OCI-LY7 (cell line): ENCODE measurements around the gene KIR2DL3. TPM values are rescaled to one million over a fixed set of nuclear protein-coding genes. Genes with fewer than 3 reads are reported as not detected.
"Not testable (repeated sequence)": the region's sequence is repeated elsewhere in the genome, so short reads cannot be mapped to it uniquely, and the experiment has no call there.

Source experiments
- Bru-seq: library from RNA; stranded (reverse); fragments of 400-500 nt; gene quantifications from one replicate; lab custom pipeline; 2021; lab: Mats Ljungman, UMichigan
- BruChase-seq, 2 experiments: library from RNA; stranded (reverse); fragments of 400-500 nt; gene quantifications; one replicate each; lab custom pipeline; 2021; lab: Mats Ljungman, UMichigan
- BruUV-seq: library from RNA; stranded (reverse); fragments of 400-500 nt; replicated peaks from 2 replicates; lab custom pipeline; 2021; lab: Mats Ljungman, UMichigan
- CTCF ChIA-PET: fragments of 300-600 bp; sonication (Branson Sonifier 250); formaldehyde crosslinking; loops from one replicate; lab custom pipeline; 2022; ENCODE audit warnings: antibody characterized with exemption; ENCODE audit not compliant: unreplicated experiment; lab: Charles Lee
- POLR2A ChIA-PET: fragments of 300-600 bp; sonication (Branson Sonifier 250); formaldehyde crosslinking; loops from one replicate; lab custom pipeline; 2022; ENCODE audit warnings: antibody characterized with exemption; lab: Charles Lee
- DNase-seq: peaks from one replicate; pipeline ENCODE4 v3.0.0-alpha.2; 2015; ENCODE audit warnings: low spot score
- H2AFZ ChIP-seq: fragments of 200-600 bp; sonication (generic), shearing (Covaris generic); 2 replicates; pipeline ENCODE4 v1.6.1; 2014; ENCODE audit warnings: mild to moderate bottlenecking, antibody characterized with exemption, low read length, moderate library complexity
- H3K27ac ChIP-seq: fragments of 200-600 bp; sonication (generic); 2 replicates; pipeline ENCODE4 v1.5.1; 2014; ENCODE audit warnings: mixed run types, low read depth, mild to moderate bottlenecking, moderate library complexity, low read length, inconsistent platforms; ENCODE audit not compliant: poor library complexity, severe bottlenecking
- H3K36me3 ChIP-seq: fragments of 200-600 bp; sonication (generic); 2 replicates; pipeline ENCODE4 v1.6.1; 2014; ENCODE audit warnings: mild to moderate bottlenecking, antibody characterized with exemption, low read length, moderate library complexity, mixed read lengths; ENCODE audit not compliant: insufficient read depth
- H3K4me1 ChIP-seq: fragments of 200-600 bp; sonication (generic); 2 replicates; pipeline ENCODE4 v1.5.1; 2014; ENCODE audit warnings: mild to moderate bottlenecking, low read length; ENCODE audit not compliant: insufficient read depth, poor library complexity, severe bottlenecking
- H3K4me2 ChIP-seq: fragments of 200-600 bp; sonication (generic); 2 replicates; pipeline ENCODE4 v1.6.1; 2014; ENCODE audit warnings: mild to moderate bottlenecking, low read length
- H3K4me3 ChIP-seq: fragments of 200-600 bp; sonication (generic); 2 replicates; pipeline ENCODE4 v1.5.1; 2014; ENCODE audit warnings: mild to moderate bottlenecking, low read depth, low read length; ENCODE audit not compliant: poor library complexity, severe bottlenecking
- H3K79me2 ChIP-seq: fragments of 200-600 bp; sonication (generic); 2 replicates; pipeline ENCODE4 v1.6.1; 2016; ENCODE audit warnings: low read depth, mild to moderate bottlenecking, low read length, moderate library complexity, mixed read lengths; ENCODE audit not compliant: insufficient read depth
- H3K9me2 ChIP-seq: fragments of 200-600 bp; sonication (generic); 2 replicates; pipeline ENCODE4 v1.6.1; 2016; ENCODE audit warnings: mild to moderate bottlenecking, low read length, mixed read lengths; ENCODE audit not compliant: insufficient read depth
- H3K9me3 ChIP-seq: fragments of 200-600 bp; sonication (generic); 2 replicates; pipeline ENCODE4 v1.6.1; 2014; ENCODE audit warnings: mild to moderate bottlenecking, mixed run types, low read length, mixed read lengths
- H4K20me1 ChIP-seq: fragments of 200-600 bp; sonication (generic); 2 replicates; pipeline ENCODE4 v1.6.1; 2014; ENCODE audit warnings: mild to moderate bottlenecking, antibody characterized with exemption, low read length, moderate library complexity, mixed read lengths; ENCODE audit not compliant: insufficient read depth
- EZH2phosphoT487 ChIP-seq: fragments of 200-600 bp; sonication (generic); IDR thresholded peaks from 2 replicates; pipeline ENCODE4 v1.6.1; 2018; ENCODE audit warnings: low read depth, borderline replicate concordance, mild to moderate bottlenecking, mixed run types, antibody characterized with exemption, low read length, moderate library complexity, mixed read lengths
- intact Hi-C: fragments of 100-400 bp; cut with micrococcal nuclease; formaldehyde crosslinking; loops from one replicate; pipeline ENCODE4 v1.10.0; 2022; ENCODE audit not compliant: unreplicated experiment
- long read RNA-seq: library from polyadenylated mRNA; stranded (forward); transcript quantifications from one replicate; pipeline ENCODE4 v2.0.0, GENCODE V29; 2022
- total RNA-seq, 2 experiments: library from RNA; depleted of rRNA in 1 of 2; stranded (reverse); fragments of >200 nt in 1 of 2; shearing (Covaris generic) in 1 of 2; gene quantifications; 2 replicates each; pipeline ENCODE4 v1.2.3, GENCODE V29; 2014 to 2022
- TF ChIP-seq, protein P1 (sequence below): fragments of 200-600 bp; sonication (generic); conservative IDR thresholded peaks from 2 replicates; pipeline ENCODE4 v1.5.1; 2014; ENCODE audit warnings: mild to moderate bottlenecking, antibody characterized with exemption, low read length, moderate library complexity, mixed read lengths

Gene KIR2DL3
- total RNA-seq (2014; rRNA removed; shearing (Covaris generic)) (not detected in 2 replicates), total RNA-seq (2022) (not detected in 2 replicates), Bru-seq, nascent RNA (not detected), BruChase-seq, experiment 1, labeled RNA remaining after a 6-hour chase (not detected), BruChase-seq, experiment 2, labeled RNA remaining after a 2-hour chase (not detected)
- long read RNA-seq = 0 reads

DNA sequence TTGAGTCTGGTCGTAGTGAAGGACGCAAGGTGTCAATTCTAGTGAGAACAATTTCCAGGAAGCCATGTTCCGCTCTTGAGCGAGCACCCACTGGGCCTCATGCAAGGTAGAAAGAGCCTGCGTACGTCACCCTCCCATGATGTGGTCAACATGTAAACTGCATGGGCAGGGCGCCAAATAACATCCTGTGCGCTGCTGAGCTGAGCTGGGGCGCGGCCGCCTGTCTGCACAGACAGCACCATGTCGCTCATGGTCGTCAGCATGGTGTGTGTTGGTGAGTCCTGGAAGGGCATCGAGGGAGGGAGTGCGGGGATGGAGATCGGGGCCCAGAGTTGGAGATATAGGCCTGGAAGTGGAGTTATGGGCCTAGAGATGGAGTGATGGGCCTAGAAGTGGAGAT lies at the start of gene KIR2DL3:
KIR2DL3 (plus strand) TSS at position 208 of the 400 bp plus-strand sequence; CDS start at position 241, 33 bp downstream.
- H4K20me1 ChIP-seq, BruUV-seq, intact Hi-C loops: not testable (repeated sequence)

DNA sequence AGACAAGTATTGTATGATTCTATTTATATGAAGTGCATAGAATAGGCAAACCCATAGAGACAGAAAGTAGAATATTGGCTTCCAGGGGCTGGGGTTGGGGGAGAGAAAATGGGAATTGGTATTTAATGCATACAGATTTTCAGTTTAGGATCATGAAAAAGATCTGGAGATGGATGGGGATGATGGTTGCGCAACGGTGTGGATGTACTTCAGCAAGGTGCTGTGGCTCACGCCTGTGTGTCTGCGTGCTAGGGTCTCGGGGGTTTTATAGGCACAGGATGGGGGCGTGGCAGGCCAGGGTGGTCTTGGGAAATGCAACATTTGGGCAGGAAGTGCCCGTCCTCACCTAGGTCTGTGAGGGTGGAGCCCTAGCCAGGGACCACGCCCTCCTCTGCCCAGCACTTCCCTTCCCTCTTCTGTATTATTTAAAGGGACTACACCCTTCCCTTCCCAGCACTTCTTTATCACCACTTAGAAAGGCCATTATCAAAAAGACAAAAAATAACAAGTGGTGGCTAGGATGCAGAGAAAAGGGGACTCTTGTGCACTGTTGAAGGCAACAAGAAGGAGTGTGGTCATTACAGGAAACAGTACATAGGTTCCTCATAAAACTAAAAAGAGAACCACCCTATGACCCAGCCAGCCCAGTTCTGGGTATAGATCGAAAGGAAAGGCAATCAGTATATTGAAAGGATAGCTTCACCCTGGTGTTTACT lies 46.6 kb upstream of the KIR2DL3 start:
- Histone ChIP-seq H3K27ac (no peak overlapping the region), H3K4me2 (no peak overlapping the region), H4K20me1 (no peaks in the 10 kb centered on the region), H3K4me1 (no peaks in the 10 kb centered on the region), H3K4me3 (no peak overlapping the region), H3K36me3 (no peaks in the 10 kb centered on the region), H2AFZ (no peak overlapping the region), H3K79me2 (no peaks in the 10 kb centered on the region), H3K9me2 (no peaks in the 10 kb centered on the region), H3K9me3 (no peaks in the 10 kb centered on the region)
- intact Hi-C loops = no loop called here
- TF ChIP-seq EZH2phosphoT487 = no peak
- TF ChIP-seq, protein P1, sequence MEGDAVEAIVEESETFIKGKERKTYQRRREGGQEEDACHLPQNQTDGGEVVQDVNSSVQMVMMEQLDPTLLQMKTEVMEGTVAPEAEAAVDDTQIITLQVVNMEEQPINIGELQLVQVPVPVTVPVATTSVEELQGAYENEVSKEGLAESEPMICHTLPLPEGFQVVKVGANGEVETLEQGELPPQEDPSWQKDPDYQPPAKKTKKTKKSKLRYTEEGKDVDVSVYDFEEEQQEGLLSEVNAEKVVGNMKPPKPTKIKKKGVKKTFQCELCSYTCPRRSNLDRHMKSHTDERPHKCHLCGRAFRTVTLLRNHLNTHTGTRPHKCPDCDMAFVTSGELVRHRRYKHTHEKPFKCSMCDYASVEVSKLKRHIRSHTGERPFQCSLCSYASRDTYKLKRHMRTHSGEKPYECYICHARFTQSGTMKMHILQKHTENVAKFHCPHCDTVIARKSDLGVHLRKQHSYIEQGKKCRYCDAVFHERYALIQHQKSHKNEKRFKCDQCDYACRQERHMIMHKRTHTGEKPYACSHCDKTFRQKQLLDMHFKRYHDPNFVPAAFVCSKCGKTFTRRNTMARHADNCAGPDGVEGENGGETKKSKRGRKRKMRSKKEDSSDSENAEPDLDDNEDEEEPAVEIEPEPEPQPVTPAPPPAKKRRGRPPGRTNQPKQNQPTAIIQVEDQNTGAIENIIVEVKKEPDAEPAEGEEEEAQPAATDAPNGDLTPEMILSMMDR = no peak
- ChIA-PET CTCF (no interaction called here), POLR2A (no interaction called here)
- DNase-seq = no peak
- no TSS peak for BruUV-seq

More for the DNA sequence above, at the start of gene KIR2DL3:
- H3K79me2 ChIP-seq, H3K9me2 ChIP-seq, H3K4me1 ChIP-seq, H3K36me3 ChIP-seq, H3K27ac ChIP-seq, POLR2A ChIA-PET, H3K4me2 ChIP-seq, H2AFZ ChIP-seq, H3K4me3 ChIP-seq, H3K9me3 ChIP-seq, CTCF ChIA-PET, DNase-seq: not testable (repeated sequence)

DNA sequence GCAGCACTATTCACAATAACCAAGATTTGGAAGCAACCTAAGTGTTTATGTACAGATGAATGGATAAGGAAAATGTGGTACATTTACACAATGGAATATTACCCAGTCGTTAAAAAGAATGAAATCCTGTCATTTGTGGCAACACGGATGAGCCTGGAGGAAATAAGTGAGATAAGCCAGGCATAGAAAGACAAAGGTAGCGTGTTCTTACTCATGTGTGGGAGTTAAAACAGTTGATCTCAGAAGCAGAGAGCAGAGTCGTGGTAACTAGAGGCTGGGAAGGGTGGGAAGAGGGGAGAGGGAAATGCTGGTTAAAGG lies 46.1 kb upstream of the KIR2DL3 start:
- H3K4me3 ChIP-seq = no peak overlapping the region
- no peaks in the 10 kb centered on the region for H3K4me1 ChIP-seq
- no TSS peak for BruUV-seq
- intact Hi-C loops = no loop called here
- no peak overlapping the region for H2AFZ ChIP-seq
- no peaks in the 10 kb centered on the region for H3K79me2 ChIP-seq
- ChIA-PET CTCF (no interaction called here), POLR2A (no interaction called here)
- TF ChIP-seq, protein P1 = no peak
- TF ChIP-seq EZH2phosphoT487 = no peak
- no peak overlapping the region for H3K27ac ChIP-seq
- H3K36me3 ChIP-seq = no peaks in the 10 kb centered on the region
- H3K9me3 ChIP-seq = no peaks in the 10 kb centered on the region
- no peak overlapping the region for H3K4me2 ChIP-seq
- H4K20me1 ChIP-seq = no peaks in the 10 kb centered on the region
- H3K9me2 ChIP-seq = no peaks in the 10 kb centered on the region
- no peak for DNase-seq
